Esophagus muscularis mucosa (tissue), 4 donors: ENCODE data around the gene HS3ST5.
"Not testable (repeated sequence)": the region's sequence is repeated elsewhere in the genome, so short reads cannot be mapped to it uniquely, and the experiment has no call there.

Experiments used
- EP300 ChIP-seq: sonication (generic); formaldehyde crosslinking; IDR thresholded peaks from one replicate; pipeline ENCODE4 v1.6.1; 2017; ENCODE audit warnings: antibody characterized with exemption
- POLR2A ChIP-seq: fragments of 450-650 bp; IDR thresholded peaks from one replicate; pipeline ENCODE4 v1.6.1; 2017; ENCODE audit warnings: antibody characterized with exemption, moderate library complexity, mild to moderate bottlenecking, low read depth
- POLR2AphosphoS5 ChIP-seq, 2 donors: sonication (generic); formaldehyde crosslinking; IDR thresholded peaks; one replicate each; pipeline ENCODE4 v1.6.1; 2017; ENCODE audit warnings: antibody characterized with exemption in 2 of 2
- TF ChIP-seq, protein P1 (sequence below), 3 experiments: fragments of 200-600 bp in 2 of 3; fragments of 450-650 bp in 1 of 3; sonication (generic) in 2 of 3; IDR thresholded peaks; one replicate each; pipeline ENCODE4 v1.5.1; 2017 to 2019; ENCODE audit warnings: antibody characterized with exemption in 3 of 3, mild to moderate bottlenecking in 2 of 3, moderate library complexity in 1 of 3

- TF ChIP-seq, protein P1, sequence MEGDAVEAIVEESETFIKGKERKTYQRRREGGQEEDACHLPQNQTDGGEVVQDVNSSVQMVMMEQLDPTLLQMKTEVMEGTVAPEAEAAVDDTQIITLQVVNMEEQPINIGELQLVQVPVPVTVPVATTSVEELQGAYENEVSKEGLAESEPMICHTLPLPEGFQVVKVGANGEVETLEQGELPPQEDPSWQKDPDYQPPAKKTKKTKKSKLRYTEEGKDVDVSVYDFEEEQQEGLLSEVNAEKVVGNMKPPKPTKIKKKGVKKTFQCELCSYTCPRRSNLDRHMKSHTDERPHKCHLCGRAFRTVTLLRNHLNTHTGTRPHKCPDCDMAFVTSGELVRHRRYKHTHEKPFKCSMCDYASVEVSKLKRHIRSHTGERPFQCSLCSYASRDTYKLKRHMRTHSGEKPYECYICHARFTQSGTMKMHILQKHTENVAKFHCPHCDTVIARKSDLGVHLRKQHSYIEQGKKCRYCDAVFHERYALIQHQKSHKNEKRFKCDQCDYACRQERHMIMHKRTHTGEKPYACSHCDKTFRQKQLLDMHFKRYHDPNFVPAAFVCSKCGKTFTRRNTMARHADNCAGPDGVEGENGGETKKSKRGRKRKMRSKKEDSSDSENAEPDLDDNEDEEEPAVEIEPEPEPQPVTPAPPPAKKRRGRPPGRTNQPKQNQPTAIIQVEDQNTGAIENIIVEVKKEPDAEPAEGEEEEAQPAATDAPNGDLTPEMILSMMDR (IDR thresholded peaks at IDR 0.05) = not testable (repeated sequence)
- TF ChIP-seq EP300; POLR2AphosphoS5 (IDR thresholded peaks at IDR 0.05); POLR2A: not testable (repeated sequence)
Measured at GRCh38 chr6:114017146-114017545, 325.7 kb downstream of the HS3ST5 start.
